ENCODE results near the gene SUMF1.

The SUMF1 gene

DNA sequence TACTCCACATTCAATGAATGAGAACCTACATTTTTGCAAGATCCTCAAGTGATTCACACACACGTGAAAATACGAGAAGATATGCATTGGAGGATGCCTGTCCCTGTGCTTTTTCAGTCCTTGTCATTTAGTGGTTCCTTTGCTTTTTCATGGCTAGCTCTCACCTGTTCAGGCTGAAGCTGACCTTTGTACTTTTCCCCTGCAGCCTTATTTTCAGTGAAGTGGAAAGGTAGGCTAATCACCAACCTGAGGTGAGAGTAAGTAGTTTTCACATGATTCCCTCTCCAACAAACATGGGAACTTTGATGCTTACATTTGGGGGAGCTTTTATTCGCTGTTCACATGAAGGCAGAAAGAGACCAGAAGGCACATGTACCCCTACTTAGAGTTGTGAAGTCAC, 34.4 kb upstream of the SUMF1 start:
- TF ChIP-seq, protein P1, sequence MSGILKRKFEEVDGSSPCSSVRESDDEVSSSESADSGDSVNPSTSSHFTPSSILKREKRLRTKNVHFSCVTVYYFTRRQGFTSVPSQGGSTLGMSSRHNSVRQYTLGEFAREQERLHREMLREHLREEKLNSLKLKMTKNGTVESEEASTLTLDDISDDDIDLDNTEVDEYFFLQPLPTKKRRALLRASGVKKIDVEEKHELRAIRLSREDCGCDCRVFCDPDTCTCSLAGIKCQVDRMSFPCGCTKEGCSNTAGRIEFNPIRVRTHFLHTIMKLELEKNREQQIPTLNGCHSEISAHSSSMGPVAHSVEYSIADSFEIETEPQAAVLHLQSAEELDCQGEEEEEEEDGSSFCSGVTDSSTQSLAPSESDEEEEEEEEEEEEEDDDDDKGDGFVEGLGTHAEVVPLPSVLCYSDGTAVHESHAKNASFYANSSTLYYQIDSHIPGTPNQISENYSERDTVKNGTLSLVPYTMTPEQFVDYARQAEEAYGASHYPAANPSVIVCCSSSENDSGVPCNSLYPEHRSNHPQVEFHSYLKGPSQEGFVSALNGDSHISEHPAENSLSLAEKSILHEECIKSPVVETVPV (CRISPR knock-in tag; IDR thresholded peaks at IDR 0.05) = no peak
- TF ChIP-seq ESRRG (CRISPR knock-in tag; IDR thresholded peaks at IDR 0.05) = no peak
- TF ChIP-seq PPARA (CRISPR knock-in tag; IDR thresholded peaks at IDR 0.05; ENCODE audit: borderline replicate concordance) = no peak
- no peak for TF ChIP-seq ZNF565 (CRISPR knock-in tag; conservative IDR thresholded peaks at IDR 0.05; ENCODE audit: low read depth)
- no peak for TF ChIP-seq SNAI2 (CRISPR knock-in tag; IDR thresholded peaks at IDR 0.05)
- no peak for TF ChIP-seq GLIS3 (CRISPR knock-in tag; IDR thresholded peaks at IDR 0.05)
- no peak for TF ChIP-seq TOX (CRISPR knock-in tag; IDR thresholded peaks at IDR 0.05; ENCODE audit: borderline replicate concordance)
- TF ChIP-seq ZC3H10 (CRISPR knock-in tag; IDR thresholded peaks at IDR 0.05) = no peak
- no peak for TF ChIP-seq ZFP30 (CRISPR knock-in tag; IDR thresholded peaks at IDR 0.05)
- no peak for TF ChIP-seq ZNF70 (CRISPR knock-in tag; IDR thresholded peaks at IDR 0.05)
- TF ChIP-seq, protein P2, sequence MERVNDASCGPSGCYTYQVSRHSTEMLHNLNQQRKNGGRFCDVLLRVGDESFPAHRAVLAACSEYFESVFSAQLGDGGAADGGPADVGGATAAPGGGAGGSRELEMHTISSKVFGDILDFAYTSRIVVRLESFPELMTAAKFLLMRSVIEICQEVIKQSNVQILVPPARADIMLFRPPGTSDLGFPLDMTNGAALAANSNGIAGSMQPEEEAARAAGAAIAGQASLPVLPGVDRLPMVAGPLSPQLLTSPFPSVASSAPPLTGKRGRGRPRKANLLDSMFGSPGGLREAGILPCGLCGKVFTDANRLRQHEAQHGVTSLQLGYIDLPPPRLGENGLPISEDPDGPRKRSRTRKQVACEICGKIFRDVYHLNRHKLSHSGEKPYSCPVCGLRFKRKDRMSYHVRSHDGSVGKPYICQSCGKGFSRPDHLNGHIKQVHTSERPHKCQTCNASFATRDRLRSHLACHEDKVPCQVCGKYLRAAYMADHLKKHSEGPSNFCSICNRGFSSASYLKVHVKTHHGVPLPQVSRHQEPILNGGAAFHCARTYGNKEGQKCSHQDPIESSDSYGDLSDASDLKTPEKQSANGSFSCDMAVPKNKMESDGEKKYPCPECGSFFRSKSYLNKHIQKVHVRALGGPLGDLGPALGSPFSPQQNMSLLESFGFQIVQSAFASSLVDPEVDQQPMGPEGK (CRISPR knock-in tag; IDR thresholded peaks at IDR 0.05; ENCODE audit: borderline replicate concordance) = no peak
- TF ChIP-seq BACH2 (CRISPR knock-in tag; IDR thresholded peaks at IDR 0.05; ENCODE audit: borderline replicate concordance) = no peak
- no peak for TF ChIP-seq ZNF8 (CRISPR knock-in tag; IDR thresholded peaks at IDR 0.05)
- no peak for TF ChIP-seq ARNTL (CRISPR knock-in tag; IDR thresholded peaks at IDR 0.05; ENCODE audit: borderline replicate concordance, low read depth)
- no peak for TF ChIP-seq RARB (CRISPR knock-in tag; IDR thresholded peaks at IDR 0.05)
- TF ChIP-seq TCF4 (CRISPR knock-in tag; IDR thresholded peaks at IDR 0.05; ENCODE audit: borderline replicate concordance) = no peak
- ATAC-seq = no peak

DNA sequence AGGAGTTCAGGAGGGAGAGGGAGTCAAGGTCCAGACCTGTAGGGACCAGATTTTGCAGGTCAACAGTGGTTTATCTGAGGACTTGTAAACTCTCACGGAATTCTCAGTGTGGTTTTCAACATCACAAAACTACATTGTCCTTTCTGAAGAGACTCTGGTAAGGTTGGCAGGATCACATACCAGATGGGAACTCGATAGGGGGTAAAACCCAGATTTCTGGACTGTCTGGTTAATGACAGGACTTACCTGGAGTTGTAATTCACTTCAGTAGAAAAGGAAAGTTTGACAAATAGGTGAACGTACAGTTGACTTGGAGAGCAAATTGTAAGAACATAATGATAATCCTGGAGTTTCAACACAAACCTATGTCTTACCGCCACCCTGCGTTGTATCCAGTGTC, 31.4 kb upstream of the SUMF1 start:
- no peak for ATAC-seq
- TF ChIP-seq GLIS3 (CRISPR knock-in tag; IDR thresholded peaks at IDR 0.05) = no peak
- TF ChIP-seq, protein P3, sequence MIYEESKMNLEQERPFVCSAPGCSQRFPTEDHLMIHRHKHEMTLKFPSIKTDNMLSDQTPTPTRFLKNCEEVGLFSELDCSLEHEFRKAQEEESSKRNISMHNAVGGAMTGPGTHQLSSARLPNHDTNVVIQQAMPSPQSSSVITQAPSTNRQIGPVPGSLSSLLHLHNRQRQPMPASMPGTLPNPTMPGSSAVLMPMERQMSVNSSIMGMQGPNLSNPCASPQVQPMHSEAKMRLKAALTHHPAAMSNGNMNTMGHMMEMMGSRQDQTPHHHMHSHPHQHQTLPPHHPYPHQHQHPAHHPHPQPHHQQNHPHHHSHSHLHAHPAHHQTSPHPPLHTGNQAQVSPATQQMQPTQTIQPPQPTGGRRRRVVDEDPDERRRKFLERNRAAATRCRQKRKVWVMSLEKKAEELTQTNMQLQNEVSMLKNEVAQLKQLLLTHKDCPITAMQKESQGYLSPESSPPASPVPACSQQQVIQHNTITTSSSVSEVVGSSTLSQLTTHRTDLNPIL (CRISPR knock-in tag; IDR thresholded peaks at IDR 0.05; ENCODE audit: low read depth) = no peak
- no peak for TF ChIP-seq ESRRG (CRISPR knock-in tag; IDR thresholded peaks at IDR 0.05)
- no peak for TF ChIP-seq BACH2 (CRISPR knock-in tag; IDR thresholded peaks at IDR 0.05; ENCODE audit: borderline replicate concordance)
- TF ChIP-seq, protein P4, sequence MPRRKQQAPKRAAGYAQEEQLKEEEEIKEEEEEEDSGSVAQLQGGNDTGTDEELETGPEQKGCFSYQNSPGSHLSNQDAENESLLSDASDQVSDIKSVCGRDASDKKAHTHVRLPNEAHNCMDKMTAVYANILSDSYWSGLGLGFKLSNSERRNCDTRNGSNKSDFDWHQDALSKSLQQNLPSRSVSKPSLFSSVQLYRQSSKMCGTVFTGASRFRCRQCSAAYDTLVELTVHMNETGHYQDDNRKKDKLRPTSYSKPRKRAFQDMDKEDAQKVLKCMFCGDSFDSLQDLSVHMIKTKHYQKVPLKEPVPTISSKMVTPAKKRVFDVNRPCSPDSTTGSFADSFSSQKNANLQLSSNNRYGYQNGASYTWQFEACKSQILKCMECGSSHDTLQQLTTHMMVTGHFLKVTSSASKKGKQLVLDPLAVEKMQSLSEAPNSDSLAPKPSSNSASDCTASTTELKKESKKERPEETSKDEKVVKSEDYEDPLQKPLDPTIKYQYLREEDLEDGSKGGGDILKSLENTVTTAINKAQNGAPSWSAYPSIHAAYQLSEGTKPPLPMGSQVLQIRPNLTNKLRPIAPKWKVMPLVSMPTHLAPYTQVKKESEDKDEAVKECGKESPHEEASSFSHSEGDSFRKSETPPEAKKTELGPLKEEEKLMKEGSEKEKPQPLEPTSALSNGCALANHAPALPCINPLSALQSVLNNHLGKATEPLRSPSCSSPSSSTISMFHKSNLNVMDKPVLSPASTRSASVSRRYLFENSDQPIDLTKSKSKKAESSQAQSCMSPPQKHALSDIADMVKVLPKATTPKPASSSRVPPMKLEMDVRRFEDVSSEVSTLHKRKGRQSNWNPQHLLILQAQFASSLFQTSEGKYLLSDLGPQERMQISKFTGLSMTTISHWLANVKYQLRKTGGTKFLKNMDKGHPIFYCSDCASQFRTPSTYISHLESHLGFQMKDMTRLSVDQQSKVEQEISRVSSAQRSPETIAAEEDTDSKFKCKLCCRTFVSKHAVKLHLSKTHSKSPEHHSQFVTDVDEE (CRISPR knock-in tag; IDR thresholded peaks at IDR 0.05) = no peak
- TF ChIP-seq, protein P5, sequence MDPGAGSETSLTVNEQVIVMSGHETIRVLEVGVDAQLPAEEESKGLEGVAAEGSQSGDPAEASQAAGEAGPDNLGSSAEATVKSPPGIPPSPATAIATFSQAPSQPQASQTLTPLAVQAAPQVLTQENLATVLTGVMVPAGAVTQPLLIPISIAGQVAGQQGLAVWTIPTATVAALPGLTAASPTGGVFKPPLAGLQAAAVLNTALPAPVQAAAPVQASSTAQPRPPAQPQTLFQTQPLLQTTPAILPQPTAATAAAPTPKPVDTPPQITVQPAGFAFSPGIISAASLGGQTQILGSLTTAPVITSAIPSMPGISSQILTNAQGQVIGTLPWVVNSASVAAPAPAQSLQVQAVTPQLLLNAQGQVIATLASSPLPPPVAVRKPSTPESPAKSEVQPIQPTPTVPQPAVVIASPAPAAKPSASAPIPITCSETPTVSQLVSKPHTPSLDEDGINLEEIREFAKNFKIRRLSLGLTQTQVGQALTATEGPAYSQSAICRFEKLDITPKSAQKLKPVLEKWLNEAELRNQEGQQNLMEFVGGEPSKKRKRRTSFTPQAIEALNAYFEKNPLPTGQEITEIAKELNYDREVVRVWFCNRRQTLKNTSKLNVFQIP (CRISPR knock-in tag; IDR thresholded peaks at IDR 0.05; ENCODE audit: borderline replicate concordance, low read depth) = no peak
- TF ChIP-seq CSDC2 (CRISPR knock-in tag; IDR thresholded peaks at IDR 0.05) = no peak

DNA sequence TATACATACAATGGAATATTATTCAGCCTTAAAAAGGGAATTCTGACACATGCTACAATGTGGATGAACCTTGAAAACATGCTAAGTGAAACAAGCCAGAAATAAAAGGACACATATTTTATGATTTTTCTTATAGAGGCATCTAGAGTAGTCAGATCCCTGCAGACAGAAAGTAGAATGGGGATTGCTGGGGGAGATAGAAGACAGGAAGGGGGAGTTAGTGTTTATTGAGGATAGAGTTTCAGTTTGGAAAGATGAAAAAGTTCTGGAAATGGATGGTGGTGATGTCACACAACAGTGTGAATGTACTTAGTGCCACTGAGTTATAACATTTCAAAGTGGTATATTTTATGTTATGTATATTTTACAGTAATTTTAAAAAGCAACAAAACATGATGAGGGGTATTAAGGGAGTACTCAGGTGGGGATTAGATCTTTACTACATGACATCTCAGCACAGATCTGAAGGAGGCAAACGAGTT, 30.8 kb upstream of the SUMF1 start:
- ATAC-seq = no peak
- TF ChIP-seq TCF4 (CRISPR knock-in tag; IDR thresholded peaks at IDR 0.05; ENCODE audit: borderline replicate concordance) (no peak), CSDC2 (CRISPR knock-in tag; IDR thresholded peaks at IDR 0.05) (no peak), ZFP30 (CRISPR knock-in tag; IDR thresholded peaks at IDR 0.05) (no peak), ISL1 (CRISPR knock-in tag; IDR thresholded peaks at IDR 0.05) (no peak), ZNF70 (CRISPR knock-in tag; IDR thresholded peaks at IDR 0.05) (no peak), OSR1 (CRISPR knock-in tag; IDR thresholded peaks at IDR 0.05) (no peak), SNAI2 (CRISPR knock-in tag; IDR thresholded peaks at IDR 0.05) (no peak), ZC3H10 (CRISPR knock-in tag; IDR thresholded peaks at IDR 0.05) (no peak)
- TF ChIP-seq, protein P2 (CRISPR knock-in tag; IDR thresholded peaks at IDR 0.05; ENCODE audit: borderline replicate concordance) = no peak
- TF ChIP-seq, protein P4 (CRISPR knock-in tag; IDR thresholded peaks at IDR 0.05) = no peak
- TF ChIP-seq, protein P3 (CRISPR knock-in tag; IDR thresholded peaks at IDR 0.05; ENCODE audit: low read depth) = no peak
